HUDEP-2 (cell line): ENCODE data around the gene VPS36.
"Not testable (repeated sequence)": the region's sequence is repeated elsewhere in the genome, so short reads cannot be mapped to it uniquely, and the experiment has no call there.

ENCODE experiments used
- DNase-seq, 76 experiments: peaks; one replicate each; lab custom pipeline; 2025; ENCODE audit not compliant: unreplicated experiment in 76 of 76; lab: John Stamatoyannopoulos, UW

VPS36 gene

DNA sequence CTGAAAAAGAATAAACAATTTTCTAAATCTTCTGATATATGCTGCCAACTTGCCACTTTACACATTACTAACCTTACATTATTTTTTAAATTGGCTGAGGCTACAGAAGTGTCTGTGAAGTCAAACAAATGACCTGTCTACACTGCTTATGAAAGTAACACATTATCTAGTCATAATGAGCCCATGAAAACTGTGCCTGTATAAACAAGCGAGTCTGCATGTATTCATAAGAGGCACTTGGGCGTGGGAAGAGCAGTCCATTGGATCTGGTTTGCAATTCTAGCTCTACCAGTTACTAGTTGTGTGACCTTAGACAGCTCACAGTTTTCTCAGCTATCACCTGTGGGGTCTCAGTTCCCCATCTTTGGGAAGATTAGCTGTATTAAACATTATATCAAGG is 3.1 kb downstream of the VPS36 start:
- DNase-seq = no peak

DNA sequence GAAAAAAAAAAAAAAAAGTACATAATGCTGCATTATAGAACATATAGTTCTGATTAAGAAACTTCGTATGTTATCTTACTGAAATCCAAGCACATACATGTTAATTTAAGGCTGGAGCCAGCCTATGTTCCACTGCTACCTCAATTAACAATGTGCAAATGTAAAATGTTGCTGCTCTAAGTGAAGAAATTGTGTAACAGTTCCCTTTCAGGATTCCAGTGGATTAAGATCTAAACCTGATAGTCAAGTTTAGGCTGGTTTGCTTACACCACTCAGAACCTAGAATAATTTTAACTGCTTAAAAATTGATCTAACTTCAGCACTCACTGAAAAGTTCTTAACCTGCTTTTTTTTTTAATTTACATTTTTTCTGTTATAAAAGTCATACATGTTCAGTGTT is 4.2 kb downstream of the VPS36 start:
- no peak for DNase-seq

DNA sequence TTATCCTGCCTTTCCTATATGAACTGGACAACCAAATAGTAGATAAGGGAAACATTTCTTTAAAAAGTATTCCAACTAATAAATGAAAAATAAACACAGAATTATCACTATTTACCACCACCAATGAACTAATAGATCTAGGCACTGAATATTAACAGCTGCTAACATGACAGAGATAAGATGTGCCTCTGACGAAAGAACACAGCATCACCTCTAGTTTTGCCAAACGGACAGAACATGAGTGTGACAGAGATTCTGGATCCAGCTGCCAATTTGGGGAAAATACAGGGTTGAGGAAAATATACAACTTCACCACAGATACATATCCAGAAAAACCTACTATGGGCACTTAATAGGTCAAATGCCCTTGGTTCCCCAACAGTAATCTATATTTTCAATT is 18.0 kb downstream of the VPS36 start:
- DNase-seq = no peak

DNA sequence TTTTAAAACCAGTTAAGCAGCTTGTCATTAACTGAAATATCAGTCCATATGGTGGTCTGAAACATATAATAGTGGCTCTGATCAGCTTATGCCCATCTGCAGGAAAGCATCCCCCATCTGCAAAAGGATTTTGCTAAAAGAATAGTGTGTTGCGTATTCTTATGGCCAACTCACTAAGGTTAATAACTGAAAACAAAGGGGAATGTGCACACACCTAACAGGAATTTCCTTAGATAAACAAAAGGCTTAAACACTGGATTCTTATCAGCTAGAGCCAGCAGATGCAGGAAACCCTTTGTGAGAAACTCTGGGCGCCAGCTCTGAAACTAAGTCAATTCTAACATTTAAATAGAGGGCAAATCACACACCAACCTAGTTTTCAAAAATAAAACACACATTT is 22.1 kb downstream of the VPS36 start:
- no peak for DNase-seq

DNA sequence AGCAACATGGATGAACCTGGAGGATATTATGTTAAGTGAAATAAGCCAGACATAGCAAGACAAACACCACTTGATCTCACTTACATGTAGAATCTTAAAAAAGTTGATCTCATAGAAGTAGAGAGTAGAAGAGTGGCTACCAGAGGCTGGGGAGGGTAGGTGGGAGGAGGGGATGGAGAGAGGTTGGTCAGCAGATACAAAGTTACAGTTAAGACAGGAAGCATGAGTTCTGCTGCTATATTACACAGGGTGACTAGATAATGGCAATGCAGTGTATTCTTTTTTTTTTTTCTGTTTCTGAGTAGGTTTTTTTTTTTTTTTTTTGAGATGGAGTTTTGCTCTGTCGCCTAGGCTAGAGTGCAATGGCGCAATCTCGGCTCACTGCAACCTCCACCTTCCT is 29.2 kb downstream of the VPS36 start:
- no peak for DNase-seq

DNA sequence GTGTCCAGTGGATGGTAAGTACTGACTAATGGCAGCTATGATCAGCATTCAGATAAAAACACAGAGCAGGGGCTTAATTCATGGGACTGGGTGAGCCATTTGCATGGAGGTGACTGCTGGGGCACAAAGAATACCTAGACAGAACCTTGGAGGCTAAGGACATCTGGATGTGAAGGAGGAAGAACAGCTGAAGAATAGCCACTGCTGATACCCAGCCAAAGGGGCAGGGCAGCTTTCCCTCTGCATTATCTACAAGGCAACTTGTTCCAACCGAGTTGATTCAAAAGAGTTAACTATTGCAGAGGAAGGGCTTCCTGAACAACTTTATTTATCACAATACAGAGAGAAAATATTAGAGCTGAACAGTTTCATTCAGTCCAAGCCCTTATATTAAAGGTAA is 31.4 kb downstream of the VPS36 start:
- peak in 1 of 76 experiments; percentile 3 for DNase-seq

DNA sequence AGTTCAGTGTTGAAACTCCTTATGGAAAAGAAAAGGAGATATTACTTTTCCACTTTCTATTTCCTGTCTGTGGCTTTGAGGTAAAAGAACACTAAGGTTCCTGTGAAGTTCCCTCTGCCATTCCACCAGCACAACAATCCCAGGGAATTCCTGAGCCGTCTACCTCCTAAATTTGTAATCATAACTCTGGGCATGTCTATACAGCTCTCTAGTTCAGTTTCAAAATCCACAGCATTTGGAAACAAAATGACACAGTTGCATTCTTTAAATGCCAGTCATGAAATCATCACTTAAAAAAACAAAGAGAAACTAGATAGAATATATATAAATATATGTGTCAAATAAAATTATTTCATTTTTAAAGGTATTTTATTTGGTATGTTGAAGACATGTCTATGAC is 35.5 kb downstream of the VPS36 start:
- no peak for DNase-seq

DNA sequence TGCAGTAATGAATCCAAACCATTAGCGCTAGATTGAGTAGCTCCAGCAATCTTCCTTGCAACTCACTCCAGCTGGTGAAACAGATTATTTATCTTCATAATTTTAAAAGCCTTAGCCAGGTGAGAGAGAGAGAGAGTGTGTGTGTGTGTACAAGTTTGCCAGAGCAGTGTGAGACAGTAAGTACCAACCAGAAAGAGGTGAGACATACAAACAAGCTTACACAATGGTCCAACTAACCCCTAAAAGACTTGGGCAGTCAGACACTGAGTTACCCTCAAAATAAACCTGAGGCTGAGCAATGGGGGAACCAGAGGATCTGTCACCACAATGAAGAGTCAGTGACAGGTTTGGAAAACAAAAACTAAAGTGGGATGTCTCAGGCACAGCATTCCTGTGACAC is 36.4 kb downstream of the VPS36 start:
- no peak for DNase-seq

DNA sequence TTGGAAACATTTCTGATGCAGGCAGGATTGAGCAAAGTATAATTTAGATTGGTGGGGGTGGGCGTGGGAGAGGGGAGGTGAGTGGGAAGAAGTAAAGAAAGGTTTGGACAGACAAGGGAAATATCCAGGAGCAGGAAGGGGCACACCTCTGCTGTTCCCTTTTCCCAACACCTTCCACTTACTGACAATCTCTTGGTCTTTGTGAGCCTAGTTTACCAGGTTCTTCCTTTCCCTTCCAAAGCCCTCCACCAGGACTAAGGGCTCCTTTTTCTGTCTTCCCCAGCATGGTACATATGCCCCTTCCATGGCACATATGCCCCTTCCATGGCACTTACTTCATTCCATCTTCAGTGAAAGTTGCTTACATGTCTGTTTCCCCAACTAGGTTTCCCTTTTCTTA is 38.3 kb downstream of the VPS36 start:
- no peak for DNase-seq

DNA sequence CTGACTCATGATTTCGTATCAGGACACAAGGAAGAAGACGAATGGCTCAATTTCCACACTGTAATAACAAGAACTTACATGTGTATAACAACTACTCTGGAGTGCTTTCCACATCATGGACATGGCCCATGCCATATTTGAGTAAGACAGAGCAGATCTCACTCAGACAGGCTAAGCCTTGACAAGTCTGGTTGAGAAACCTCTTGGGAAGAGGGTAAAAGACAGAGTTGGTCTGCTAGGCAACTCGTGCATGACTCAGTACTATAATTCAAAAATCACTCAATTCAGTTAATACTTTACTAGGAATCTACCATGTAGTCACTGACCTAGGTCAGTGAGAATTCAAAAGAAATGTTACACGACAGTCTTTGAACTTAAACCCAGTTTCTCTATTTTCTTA is 38.8 kb downstream of the VPS36 start:
- no peak for DNase-seq

DNA sequence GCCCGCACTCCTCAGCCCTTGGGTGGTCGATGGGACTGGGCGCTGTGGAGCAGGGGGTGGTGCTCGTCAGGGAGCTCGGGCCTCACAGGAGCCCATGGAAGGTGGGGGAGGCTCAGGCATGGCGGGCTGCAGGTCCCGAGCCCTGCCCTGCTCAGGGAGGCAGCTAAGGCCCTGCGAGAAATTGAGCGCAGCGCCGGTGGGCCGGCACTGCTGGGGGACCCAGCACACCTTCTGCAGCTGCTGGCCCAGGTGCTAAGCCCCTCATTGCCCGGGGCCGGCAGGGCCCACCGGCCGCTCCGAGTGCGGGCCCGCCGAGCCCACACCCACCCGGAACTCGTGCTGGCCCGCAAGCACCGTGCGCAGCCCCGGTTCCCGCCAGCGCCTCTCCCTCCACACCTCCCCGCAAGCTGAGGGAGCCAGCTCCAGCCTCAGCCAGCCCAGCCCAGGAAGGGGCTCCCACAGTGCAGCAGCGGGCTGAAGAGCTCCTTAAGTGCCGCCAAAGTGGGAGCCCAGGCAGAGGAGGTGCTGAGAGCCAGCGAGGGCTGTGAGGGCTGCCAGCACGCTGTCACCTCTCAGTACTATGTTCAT is 42.3 kb downstream of the VPS36 start:
- DNase-seq = not testable (repeated sequence)

DNA sequence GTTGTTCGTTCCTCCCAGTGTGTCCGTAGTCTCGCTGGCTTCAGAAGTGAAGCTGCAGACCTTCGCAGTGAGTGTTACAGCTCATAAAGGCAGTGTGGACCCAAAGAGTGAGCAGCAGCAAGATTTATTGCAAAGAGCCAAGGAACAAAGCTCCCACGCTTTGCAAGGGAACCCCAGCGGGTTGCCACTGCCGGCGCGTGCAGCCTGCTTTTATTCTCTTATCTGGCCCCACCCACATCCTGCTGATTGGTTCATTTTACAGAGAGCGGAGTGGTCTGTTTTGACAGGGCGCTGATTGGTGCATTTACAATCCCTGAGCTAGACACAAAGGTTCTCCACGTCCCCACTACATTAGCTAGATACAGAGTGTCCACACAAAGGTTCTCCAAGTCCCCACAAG is 43.0 kb downstream of the VPS36 start:
- not testable (repeated sequence) for DNase-seq

DNA sequence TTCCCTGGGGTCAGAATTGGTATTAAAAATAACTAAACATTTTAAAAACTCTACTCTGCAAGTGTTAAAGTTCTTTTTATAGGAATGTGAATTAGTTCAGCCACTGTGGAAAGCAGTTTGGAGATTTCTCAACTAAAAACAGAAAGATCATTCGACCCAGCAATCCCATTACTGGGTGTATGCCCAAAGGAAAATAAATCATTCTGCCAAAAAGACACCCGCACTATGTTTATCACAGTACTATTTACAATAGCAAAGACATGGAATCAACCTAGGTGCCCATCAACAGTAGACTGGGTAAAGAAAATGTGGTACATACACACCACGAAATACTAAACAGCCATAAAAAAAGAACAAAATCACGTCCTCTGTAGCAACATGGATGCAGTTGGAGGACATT is 43.8 kb downstream of the VPS36 start:
- no peak for DNase-seq

DNA sequence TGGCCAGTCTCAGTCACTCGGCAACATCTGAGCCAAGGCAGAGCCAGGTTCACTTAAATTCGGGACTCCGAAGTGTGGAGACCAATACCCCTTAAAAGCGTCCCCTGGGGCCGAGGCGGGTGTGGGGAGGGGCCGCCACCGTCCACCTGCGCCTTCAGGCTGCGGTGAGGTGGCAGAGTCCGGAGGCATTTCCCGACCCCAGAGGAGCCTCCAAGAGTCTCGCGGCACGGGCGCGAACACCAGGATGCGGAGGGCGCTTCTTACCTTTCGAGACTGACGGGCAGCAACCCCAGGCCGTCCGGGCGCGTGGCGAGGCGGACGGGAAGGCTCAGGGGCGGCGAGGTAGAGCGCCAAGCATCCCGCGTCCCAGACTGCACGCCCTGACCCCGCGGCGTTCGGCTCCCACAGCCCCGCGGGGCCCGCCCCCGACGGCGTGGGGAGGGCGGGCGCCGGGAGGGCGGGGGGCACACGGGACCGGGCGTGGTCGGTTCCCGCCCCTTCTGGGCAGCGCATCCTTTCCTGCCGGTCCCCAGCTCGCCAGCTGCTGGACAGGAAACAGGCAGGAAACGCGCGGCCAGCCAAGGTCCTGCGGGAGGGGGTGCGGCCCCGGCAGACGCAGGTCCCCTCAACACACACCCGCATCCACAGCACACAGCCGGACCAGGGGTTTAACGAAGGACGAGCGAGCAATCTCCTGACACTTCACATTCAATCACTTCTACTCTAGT is 44.5 kb downstream of the VPS36 start, which contains the start of gene THSD1:
Gene THSD1, minus strand, starts transcription at position 406 of the 728 bp plus-strand sequence. CDS start 3,572 bp downstream, outside the sequence.
- DNase-seq = peak in 1 of 76 experiments; percentile 13

DNA sequence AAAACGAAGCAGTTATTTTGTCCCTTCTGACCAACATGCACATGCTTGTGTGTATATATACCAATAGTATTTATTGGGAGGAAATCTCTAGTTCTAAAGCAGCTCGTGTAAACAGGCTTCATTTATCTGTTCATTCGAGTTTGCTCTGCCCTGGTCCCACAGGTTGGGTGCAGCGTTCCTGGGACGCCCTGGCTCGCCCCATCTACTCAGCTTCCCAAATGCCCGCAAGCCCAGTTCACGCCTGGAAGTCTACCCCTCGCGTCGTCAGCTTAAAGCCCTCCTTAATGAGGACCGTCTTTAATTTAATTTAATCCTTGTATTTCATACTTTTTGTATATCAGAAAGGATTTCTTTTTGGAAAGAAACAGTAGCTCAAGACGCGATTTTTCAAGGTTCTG is 45.1 kb downstream of the VPS36 start:
- no peak for DNase-seq

DNA sequence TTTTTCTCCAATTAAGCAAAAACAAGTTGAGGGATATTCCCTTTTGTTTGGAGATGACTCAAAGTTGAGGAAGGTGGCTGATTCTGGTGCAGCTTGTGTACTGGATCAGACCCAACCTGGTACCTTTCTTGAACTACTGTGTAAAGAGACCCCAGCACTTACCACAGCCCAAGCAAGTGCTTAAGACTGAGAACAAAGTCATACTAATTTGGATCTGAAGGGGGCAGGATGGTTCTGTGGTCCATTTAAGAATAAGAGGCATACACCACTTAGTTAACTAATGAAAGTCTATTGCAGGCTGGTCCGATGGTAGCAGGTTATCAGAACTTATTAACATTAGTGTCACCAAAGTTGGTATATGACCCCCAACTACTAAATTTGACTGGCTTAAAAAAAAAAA is 50.7 kb downstream of the VPS36 start:
- DNase-seq = peak in 4 of 76 experiments; percentile 2 to 8 (median 6)

DNA sequence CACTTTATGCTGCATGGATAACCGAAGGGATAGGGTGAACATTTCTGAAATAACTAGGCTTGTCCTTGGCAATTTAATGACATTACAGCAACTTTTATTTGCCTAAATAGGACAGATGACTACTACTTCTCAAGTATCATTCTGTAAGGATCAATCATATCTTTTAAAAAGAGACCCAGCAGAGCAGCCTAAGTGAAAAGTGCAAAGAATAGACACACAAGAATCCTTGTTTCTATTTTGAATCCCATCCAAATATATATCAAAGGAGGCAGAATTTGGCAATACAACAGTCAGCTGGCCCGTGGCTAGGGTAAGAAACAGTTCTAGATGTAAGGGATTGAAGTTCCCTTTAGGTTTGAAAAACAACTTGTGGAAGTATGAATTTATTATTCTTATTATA is 51.4 kb downstream of the VPS36 start:
- DNase-seq = no peak

DNA sequence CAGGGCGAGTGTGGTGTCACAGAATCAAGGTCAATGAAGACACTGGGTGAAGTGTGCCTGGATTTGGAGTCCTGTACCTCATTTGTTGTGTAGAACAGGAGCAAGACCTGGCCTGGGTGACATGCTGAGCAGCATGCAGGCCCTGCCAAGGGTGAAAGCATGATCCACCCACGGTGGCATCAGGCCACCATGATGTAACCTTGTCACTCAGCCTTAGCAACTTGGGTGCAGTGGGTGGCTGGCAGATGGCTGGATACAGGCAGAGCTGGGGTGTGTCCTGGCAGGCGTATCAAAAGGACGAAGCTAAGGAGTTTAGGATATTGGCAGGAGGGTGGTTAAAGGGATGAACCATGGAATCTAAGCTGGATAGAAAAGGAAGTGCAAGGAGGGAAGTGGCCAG is 54.7 kb downstream of the VPS36 start:
- DNase-seq = no peak

DNA sequence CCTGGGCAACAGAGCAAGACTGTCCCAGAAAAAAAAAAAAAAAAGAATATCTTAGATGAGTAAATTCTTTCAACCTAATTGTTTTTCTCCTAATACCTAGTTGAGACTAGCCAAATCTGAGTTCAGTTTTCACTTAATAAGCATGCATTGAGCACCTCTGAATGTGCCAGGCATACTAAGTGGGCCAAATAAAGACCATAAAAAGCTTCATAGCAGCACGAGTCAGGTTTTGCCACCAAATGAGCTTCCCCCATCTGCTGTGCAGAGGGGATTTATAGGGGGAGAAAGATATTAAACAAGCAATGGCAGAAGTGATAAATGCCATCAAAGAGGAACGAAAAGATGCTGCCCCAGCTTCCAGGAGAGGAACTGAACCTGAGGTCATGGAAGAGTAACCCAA is 55.8 kb downstream of the VPS36 start:
- no peak for DNase-seq

DNA sequence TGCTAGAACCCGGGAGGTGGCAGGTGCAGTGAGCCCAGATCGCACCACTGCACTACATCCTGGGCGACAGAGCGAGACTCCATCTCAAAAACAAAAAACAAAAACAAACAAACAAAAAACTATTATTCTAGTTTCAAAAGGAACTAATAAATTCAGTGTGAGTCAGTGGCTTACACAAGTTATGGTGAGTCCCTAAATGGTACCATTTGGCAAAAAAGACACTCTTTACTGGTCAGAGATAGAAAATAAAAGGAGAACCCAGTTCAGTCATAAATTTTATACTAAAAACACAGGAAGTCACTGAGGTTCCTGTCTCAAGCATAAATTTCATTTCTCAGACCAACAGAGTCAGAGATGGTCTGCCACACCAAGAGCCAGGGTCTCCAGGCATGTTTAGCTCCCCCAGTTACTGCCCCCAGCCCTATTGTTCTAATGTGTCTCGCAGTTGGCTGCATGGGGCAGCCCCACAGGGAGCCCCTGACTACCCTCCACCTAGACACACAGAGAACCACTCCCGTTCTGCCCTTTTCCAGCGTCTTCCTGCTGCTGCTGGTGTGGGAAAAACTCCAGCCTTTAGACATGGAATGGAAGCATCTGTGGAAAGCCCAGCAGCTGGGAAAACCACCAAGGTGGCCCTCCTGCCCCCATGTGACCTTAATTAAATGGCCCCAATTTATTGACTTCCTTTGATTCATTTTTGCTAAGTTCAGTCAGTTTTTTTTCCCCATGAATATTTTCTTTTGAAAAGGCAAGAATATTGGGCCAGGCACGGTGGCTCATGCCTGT is 56.7 kb downstream of the VPS36 start:
- no peak for DNase-seq

DNA sequence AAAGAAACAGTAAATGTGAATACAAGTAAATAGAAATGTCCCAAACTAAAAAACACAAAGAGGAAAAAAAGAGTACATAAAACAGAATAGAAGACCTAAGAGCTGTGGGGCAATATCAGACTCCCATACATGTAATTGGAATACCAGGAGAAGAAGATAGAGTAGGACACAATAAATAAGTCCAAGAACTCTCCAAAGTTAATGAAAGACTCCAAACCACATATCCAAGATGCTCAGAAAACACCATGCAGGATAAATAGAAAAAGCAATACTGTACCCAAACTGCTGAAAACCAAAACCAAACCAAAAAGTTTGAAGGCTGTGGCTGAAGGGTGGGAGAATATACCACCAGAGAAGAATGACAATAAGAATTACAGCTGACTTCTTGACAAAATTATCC is 62.7 kb downstream of the VPS36 start:
- no peak for DNase-seq

DNA sequence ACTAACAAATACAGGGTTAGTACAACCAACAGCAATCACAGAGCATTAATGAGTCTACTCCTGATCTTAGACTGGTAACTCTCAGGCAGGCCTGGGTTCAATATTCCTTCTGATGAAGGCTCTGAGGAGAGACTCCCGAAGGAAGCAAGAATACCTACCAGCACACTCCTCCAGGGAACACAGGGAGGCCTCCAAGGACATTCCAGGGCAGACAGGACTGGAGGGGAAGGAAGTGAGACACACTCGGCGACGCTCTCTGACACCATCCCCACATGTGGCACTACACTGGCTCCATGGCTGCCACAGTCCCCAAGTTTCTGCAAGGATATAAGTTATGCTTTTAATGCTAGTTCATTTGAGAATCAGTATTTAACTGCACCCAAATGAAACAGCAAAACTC is 64.6 kb downstream of the VPS36 start:
- no peak for DNase-seq
